ELR (cell line): Measurements from ENCODE around the gene PLAGL1.
A peak's percentile ranks its signal among the peaks of the same experiment; 100 is the strongest.
"Not testable (repeated sequence)": the region's sequence is repeated elsewhere in the genome, so short reads cannot be mapped to it uniquely, and the experiment has no call there.

Source experiments
- DNase-seq: peaks from one replicate; pipeline ENCODE4 v3.0.0-alpha.2; 2015; ENCODE audit warnings: low read depth

The PLAGL1 gene

DNA sequence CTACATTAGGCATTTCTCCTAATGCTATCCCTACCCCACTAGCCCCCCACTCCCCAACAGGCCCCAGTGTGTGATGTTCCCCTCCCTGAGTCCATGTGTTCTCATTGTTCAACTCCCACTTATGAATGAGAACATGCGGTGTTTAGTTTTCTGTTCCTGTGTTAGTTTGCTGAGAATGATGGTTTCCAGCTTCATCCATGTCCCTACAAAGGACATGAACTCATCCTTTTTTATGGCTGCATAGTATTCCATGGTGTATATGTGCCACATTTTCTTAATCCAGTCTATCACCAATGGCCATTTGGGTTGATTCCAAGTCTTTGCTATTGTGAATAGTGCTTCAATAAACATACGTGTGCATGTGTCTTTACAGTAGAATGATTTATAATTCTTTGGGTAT is 1.6 kb upstream of the PLAGL1 start:
- DNase-seq, result not testable (repeated sequence)

DNA sequence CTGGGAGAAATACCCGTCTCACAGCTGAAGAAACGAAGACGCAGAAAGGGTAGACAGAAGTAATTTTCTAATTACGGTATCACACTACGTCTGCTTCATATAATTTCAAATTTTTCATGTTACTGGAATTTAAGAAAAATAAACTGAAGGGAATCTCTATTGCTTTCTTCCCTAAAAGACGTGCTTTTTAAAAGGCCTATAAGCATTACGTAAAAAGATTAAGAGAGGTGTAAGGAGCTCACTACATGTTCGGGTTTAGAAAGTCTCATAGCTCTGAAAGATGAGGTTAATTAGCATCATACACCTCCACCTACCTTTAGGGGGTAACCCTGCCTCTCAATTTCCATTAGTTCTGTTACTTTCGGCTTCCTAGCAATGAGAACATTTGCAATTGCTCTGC is 787 bp upstream of the PLAGL1 start:
- no peak for DNase-seq

DNA sequence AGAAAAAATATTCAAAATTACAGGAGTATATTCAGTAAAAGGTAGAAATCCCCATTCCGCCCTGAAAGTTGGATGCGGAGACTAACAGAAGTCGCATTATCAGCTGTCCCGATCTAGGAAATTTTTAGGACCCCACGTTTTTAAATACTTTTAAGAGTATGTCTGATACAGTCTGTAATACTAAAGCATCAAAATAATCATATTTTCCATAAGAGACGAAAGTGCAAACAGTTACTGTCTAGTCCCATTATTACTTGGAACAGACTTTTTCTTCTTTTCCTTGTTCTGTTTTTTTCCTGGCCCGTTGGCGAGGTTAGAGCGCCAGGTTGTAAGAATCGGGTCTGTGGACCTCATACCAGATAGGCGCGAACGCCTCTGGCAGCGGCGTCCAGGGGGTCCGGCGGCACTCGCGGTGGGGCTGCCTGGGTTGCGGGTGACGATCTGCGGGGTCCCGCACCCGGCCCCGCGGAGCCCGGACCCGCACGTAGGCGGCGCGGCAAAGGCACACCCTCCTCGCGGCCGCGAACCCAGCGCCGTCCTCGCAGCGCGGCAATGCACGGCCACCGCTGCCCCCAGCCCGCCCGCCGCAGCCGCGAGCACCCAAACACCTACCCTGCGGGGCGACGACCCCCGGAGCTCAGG is 460 bp downstream of the PLAGL1 start:
- peak; percentile 30 for DNase-seq

DNA sequence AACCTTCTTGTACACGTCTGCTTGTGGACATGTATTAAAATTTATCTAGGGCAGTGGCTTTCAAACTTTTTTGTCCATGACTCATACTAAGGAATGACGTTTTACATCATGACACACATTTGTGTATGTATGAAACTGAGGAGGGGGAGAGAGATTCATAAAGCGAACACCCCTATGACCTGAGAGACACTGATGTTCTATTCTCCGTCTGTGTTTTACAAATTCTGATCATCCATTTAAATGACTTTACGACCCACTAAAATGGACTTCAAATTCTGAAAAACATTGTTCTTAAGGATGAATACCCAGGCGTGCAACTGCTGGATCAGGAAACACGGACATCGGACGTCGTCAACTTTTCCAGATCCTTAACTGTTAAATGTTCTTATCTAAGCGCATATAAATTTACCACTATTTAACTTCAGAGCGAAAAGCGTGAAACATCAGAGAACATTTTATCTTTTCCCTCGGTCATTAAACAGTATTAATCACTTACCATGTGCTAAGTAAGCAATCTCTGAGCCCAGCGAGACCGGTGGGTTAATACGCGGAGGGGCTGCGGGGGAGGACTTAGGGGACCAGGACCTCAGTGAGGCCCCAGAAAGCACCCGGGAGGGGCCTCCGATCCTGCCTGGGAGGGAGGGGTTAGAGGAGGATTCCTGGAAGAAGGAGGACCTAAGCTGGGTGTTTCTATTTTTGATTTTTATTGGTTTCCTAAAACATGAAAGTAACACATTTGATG is 1.2 kb downstream of the PLAGL1 start:
- DNase-seq, result peak; percentile 72

DNA sequence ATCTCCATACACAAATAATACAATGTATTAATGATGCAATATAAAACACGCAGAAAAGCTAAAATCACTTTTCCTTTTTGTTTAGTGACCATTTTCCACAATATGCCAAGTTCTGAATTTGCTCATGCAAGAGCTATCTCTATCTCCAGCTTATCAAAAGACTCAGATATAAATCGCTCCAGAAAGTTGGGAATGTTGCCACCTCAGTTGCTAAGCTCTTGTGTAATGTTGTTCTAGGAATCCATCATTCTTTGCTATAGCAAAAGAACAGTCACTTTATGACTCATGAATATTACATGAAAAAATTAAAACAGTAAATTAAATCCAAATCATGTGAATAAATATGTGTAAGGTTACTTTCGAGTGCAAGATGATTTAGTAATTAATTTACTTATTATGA is 8.7 kb downstream of the PLAGL1 start:
- peak; percentile 43 for DNase-seq

DNA sequence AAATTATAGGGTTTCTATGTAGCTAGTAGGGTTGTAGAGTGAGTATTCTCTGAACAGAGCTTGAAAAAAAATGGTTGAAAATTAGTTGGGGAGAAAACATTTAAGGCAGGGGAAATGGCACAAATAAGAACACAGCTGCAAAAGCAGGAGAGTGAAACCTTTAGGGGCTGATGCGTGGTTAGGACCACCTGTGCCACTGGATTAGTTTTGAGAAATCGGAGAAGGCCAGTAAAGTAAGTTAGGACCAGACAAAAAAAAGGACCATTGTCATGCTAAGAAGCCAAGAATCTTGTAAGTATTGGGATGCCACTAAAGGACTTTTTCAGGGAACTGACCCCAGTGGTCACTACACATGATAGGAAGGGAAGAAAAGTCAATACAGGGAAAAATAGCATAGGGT is 9.4 kb downstream of the PLAGL1 start:
- DNase-seq, result no peak

DNA sequence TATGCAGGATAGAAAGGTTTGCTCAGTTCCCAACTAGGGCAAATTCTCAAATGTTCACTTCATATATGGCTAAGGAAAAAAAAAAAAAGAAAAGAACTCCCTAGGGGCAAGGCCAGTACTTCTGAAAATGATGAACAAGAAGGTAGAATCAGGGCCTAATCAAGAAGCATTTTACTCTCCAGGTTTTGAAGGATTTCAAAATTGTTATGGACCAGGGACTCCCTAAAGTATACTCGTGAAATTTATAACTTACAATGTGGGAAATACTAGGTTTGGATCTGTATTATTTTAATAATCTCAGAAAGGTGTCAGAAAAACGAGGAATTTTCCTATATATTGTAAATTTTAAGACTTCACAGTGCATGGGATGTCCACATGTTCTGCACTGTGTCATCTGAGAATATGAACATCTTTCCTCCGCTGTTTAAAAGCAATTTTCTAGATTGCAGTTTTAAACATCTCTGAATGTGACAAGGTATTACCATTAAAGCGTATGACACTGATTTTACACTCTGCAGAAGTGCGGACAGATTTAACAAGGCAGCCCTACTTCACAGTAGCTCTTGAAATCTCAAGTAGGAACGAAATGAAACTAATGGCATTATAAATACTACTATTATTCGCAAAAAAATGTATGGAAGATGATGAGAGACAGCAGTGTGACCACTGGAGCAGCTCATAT is 14.0 kb downstream of the PLAGL1 start:
- DNase-seq, result no peak

DNA sequence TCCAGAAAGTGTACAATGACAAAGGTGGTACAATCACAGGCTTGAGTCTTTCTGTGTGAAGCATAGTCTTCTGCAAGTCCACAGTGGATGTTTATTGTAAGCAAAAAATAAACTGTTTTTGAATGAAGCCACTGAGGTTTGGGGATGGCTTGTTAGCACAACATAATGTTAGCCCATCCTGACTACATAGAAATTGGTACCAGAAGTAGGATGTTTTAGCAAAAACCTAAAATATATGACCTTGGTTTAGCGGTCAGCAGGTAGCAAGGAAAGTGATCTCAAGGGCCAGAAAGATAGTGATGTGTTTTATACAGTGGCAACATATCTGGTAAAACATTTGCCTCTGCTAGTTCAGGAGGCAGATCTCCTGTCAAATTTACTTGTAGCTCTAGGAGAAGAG is 15.8 kb downstream of the PLAGL1 start:
- no peak for DNase-seq

DNA sequence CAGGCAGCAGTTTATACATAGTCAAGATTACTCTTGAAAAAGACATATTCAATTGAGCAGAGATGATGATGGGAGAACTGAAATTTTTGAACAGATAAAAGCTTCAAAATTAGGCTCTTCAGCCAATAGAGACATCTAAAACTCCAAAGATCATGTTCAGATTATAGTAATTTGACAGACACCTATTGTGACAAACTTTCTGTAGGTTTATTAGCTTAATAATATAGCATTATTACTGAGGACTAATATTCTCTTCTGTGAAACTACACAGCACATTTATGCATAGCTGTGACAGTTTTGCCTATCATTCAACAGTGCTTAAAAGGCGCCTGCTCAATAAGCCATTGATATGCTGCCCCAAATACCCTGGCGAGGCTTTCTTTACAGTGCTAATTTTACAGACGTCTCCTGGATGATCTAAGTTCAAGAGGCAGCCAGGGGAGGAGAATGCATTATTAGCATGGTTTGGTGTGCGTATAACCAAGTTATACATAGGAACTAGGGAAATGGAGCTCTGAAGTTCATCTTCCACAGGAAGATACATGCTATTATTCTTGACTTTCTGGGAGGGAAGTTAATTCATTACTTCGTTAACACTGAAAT is 21.5 kb downstream of the PLAGL1 start:
- DNase-seq, result no peak

DNA sequence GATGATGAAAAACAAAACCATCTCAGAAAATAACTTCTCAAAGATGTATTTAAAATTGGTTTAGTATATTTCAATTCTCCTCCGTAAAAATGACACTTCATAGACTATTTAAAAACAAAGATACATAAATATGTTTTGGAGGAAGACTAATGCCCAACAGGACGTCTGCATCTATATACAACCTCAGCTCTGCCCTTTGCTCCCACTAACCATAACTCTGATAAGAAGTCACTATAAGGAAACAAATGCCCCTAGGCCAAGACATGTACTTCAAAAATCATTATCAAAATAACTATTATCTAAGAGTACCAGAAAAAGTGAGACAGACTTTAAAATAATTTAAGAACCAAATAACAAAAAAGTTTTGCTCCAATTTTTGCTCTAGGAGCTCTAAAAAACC is 23.4 kb downstream of the PLAGL1 start:
- DNase-seq, result no peak

DNA sequence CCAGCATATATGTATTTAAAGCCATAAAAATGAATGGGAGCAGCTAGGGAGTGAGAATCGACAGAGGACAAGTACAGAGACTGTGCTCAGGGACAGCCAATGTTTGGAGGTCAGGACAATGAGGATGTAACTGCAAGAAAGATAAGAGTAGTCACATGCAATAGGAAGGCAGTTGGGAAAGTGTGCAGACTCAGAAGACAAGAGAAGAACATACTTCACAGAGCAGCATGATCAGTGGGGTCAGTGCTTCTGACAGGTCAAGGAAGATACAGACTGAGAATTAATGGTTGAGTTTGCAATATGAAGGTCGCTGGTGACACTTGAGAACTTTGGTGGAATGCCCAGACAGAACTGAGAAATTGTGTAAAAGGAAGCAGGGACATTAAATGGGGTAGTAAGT is 25.1 kb downstream of the PLAGL1 start:
- DNase-seq, result no peak

DNA sequence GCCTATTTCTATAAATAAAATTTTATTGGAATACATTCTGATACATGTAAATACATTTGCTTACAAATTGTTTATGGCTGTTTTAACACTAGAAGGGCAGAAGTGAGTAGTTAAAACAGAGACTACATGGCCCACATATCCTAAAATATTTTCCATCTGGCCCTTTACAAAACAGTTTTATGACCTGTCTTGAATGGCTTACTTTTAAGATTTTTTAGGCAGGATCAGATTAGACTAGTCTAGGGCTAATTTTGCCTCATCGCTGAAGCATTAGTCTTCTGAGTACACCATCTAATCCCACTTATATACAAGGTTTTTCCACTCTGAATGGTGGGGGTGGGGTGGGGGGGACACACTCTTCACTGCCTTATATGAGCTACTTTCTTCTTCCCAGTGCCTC is 27.1 kb downstream of the PLAGL1 start:
- DNase-seq, result no peak

DNA sequence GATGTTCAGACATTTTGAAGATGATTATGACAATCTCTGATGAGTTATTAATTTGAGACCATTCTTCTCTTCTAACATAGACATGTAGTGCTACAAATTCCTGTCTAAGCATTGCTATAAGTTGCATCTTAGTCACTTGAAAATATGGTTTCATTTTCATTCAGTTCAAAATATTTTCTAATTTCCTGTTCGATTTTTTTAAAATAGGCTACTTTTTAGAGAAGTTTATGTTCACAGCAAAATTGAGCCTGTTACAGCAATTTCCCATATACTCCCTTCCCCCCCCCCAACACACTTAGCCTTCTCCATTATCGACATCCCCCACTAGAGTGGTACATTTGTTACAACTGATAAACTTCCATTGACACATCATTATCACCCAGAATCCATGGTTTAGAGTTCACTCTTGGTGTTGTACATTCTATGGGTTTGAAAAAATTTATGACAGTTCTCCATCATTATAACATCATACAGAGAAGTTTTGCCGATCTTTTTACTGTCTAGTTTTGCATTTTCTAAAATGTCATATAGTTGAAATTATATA is 31.2 kb downstream of the PLAGL1 start:
- DNase-seq, result no peak

DNA sequence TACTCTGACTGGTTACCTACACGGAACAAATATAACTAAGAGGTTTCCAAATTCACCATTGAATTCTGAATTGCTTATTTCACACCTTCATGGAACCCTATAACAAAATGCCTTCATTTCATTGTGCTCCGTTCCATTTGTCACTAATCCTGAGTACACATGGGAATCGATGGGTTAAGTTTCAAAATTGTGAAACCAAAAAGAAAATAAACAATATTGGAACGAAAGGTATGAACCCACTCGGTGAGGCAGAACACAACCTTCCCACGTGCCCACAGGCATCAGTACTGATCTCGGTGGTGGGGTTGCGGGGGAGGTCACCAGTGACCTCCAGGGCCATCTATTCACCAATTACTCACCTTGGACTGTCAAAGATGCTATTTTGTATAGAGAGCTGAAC is 34.0 kb downstream of the PLAGL1 start:
- no peak for DNase-seq

DNA sequence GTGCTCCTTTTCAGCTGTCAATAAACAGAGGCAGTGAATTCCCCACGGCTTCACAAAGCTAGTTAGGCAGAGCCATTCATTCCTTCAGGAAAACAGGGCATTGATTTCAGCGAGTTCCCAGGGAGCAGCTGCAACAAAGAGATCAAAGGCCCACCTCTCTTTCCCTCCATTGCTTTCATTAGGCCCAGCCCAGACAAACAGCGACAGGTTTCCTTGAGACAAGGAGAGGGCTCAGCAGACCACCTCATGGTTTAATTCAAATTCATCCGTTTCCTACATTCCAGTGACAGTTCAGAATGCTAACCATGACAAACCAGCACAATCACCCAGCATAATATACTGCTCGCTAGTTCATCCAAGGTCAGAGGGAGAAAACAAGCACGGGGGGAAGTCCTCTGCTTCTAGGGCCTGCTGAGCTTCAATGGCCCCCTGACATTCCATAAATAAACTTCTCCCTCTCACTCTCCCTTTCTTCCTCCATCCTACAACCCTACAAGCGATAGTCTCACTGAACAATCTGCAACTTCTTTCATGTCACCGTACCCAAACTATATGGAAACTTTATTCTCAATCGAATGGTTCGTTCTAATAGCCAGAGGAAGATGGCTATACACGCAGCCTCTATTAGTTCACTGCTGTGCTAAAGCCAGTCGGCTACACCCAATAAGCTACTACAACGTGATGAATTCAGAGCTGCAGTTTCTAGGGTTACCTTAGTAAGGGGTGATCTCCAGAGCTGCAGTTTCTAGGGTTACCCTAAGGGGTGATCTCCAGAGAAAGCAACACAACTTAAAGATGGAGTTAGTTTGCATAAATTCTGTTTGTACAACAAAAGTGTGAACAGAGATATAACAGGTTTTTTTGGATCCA is 34.7 kb downstream of the PLAGL1 start:
- no peak for DNase-seq

DNA sequence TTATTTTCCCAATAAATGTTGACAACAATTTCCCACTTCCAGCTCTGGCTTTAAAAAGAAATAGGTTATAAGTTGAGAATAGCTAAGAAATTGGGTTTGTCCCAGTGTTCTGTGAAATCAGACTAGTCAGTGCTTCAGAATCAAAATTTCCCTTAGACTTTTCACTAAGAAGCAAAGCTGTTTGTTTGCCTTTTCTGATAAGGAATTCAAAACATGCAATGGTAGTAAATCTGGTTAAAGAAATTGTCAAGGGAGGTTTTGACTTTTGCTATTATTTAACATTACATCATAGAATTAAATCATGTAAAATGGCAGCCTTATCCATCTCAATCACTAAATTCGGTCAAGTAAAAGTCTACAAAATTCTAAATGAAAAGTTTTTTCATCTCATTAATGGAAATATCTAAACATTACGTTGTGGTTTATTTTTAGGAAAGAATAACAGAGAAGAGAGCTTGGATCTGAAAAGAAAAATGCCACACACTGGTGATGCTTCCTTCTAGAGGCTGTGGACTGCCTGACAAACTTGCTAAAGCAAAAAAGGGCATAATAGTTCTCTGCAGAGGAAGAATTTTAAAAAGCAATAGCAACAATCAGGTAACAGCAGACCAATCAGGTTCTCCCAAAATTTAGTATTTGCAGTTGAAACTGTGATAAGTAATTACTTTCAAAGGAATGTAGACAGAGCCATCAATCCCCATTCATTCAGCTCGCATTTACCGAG is 36.4 kb downstream of the PLAGL1 start:
- no peak for DNase-seq

DNA sequence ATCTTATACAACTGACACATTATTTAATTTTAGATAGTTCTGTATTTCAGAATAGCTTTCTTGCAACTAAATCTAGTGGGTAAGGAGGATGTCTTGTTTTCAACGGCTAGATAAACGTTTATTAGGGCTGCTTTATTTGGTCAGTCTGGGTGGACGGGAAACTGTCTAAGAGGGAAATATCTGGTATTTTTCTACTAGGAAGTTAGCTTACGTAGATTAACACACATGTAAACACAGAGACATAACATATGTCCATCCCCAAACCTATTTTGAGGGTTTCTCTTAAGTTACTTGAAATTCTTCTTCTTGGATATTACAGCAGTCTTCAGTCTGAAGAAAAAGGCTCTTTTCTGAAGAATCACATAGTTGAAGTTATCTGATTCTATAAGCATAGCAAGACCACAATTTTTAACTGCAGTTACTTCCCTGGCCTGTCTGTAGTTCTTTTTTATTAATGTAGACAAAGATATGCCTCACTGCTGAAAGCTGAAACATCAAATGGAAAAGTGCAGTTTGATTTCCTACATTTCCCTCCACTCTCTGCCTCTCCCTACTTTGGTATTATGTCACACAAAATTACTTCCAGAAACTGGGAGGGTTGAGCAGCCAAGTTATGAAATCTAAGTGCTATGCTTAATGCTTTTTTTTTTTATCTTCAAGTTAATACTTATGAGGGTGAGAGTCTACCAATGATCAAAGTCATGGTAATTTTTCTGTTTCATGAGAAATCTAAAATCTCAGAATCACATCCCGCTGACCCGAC is 37.4 kb downstream of the PLAGL1 start:
- no peak for DNase-seq

DNA sequence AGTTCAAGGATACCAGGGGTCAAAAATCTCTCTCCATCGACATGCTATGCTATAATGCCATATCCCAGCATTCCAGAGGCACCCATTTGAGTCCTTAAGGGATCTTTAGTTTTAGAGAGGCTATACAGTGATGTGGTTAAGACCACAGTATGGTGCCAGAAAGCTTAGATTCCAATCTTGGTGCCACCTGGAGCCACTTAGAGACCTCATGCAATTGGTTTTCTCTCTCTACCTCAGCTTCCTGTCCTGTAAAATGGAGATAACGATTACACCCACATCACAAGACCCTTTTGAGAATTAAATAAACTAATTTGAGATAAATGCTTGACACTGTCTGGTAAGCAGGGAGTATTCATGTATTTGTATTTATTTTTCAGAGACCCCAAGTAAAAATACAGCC is 39.0 kb downstream of the PLAGL1 start:
- DNase-seq, result no peak

DNA sequence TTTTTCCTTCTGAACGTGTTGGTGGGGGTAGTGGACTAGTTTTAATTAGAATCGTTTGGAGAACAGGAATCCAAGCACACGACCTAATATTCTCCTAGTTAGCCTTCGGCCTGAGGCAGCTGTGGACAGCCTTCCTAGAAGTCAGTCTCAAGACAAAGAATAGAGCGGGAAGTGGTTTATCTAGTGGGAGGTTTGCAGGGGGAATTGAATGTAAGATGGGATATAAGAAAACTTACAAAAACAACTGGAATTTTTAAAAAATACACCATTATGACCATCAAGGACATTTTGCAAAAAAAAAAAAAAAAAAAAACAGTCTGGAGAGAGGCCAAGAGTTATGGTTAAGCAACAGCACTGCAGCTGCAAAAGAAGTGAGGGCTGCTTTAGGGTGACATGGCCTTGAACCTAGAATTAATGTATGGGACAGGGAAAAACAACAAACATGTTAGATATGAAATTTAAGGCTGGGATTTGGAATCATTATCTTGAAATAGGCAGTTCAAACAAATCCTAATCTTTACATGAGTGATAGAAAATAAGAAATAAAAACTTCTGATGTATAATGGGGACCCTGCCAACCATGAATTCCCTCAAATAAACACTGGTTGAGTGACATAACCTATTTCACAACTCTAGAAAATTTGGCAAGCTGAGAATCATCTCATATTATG is 40.2 kb downstream of the PLAGL1 start:
- no peak for DNase-seq

DNA sequence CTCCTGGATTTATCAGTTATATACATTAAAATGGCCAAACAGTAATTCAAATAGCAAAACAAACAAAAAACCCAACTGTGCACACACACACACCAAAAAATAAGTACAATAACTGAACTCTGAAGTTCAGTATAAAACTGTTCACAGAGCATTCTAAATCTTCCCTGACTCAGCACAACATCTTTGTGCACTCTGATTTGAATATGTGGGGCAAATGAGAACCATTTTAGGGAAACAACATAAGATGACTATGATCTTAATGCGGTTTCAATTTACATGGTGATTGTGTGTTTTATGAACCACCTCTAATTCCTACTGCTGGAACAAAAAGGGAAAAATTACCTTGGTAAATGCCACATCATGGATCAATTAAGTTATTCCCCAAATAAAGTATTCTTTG is 41.7 kb downstream of the PLAGL1 start:
- no peak for DNase-seq
